ENCODE results near the gene PPP2R5C. TPM values are rescaled to one million over a fixed set of nuclear protein-coding genes. Genes with fewer than 3 reads are reported as not detected.

PPP2R5C gene
- total and polyA plus RNA-seq, 7 donors = 18.2 to 76.6 (median 57.1) TPM

- 72 to 88% (median 75%) methylated on average over 6 of the region's 6 CpGs for WGBS, 3 donors
- Histone ChIP-seq H3K4me3 (no peak overlapping the region), H3K4me1 (peaks cover 28% of the 10 kb centered on the region), H3K9me3 (no peaks in the 10 kb centered on the region), H3K36me3 (ENCODE audit: insufficient read depth in 1 of 2, low read depth in 1 of 2) (no peaks in the 10 kb centered on the region), H3K27ac (no peak overlapping the region), H3K27me3 (ENCODE audit: insufficient read depth in 3 of 3, low read length in 2 of 3) (no peaks in the 10 kb centered on the region)
- intact Hi-C loops (cut with DNase I) = loop anchor here in 1 of 2 donors (10.0 kb wide), 1 partner anchor 318 kb away; no protein-coding TSS in a partner anchor
- DNase-seq (no peak), ATAC-seq (no peak)
- no peak for TF ChIP-seq CTCF (IDR thresholded peaks at IDR 0.05)
These were observed 14.8 kb downstream of the PPP2R5C start for GRCh38 chr14:101776344-101776743.

GRCh38 chr14:101780390-101780789 is 18.9 kb downstream of the PPP2R5C start:
- no peak for TF ChIP-seq CTCF (IDR thresholded peaks at IDR 0.05)
- Histone ChIP-seq H3K4me1 (peaks cover 12% of the 10 kb centered on the region), H3K27ac (no peak overlapping the region), H3K9me3 (no peaks in the 10 kb centered on the region), H3K36me3 (ENCODE audit: insufficient read depth in 1 of 2, low read depth in 1 of 2) (no peaks in the 10 kb centered on the region), H3K27me3 (ENCODE audit: insufficient read depth in 3 of 3, low read length in 2 of 3) (no peaks in the 10 kb centered on the region), H3K4me3 (no peak overlapping the region)
- DNase-seq (no peak), ATAC-seq (no peak)
- intact Hi-C loops (cut with DNase I) = no loop called here
- 81 to 86% (median 85%) methylated on average over 11 of the region's 11 CpGs for WGBS, 3 donors

- no peaks in the 10 kb centered on the region for H3K9me3 ChIP-seq
- TF ChIP-seq CTCF (IDR thresholded peaks at IDR 0.05) = no peak
These were observed 19.4 kb downstream of the PPP2R5C start for GRCh38 chr14:101780887-101781239.

GRCh38 chr14:101781240-101782061 is 19.9 kb downstream of the PPP2R5C start:
- Histone ChIP-seq H3K27me3 (ENCODE audit: insufficient read depth in 3 of 3, low read length in 2 of 3) (no peaks in the 10 kb centered on the region), H3K36me3 (ENCODE audit: insufficient read depth in 1 of 2, low read depth in 1 of 2) (peaks cover 0 to 4% of the 10 kb centered on the region in 2 donors), H3K4me3 (peak overlapping the region; percentile 75), H3K9me3 (no peaks in the 10 kb centered on the region), H3K27ac (no peak overlapping the region), H3K4me1 (peaks cover 9% of the 10 kb centered on the region)
- DNase-seq (no peak), ATAC-seq (peak; percentile 69 to 85 (median 75))
- no peak for TF ChIP-seq CTCF (IDR thresholded peaks at IDR 0.05)
- 1 to 2% (median 1%) methylated on average over 51 to 67 of the region's 67 CpGs for WGBS, 3 donors
- intact Hi-C loops (cut with DNase I) = no loop called here

More at GRCh38 chr14:101780887-101781239, 19.4 kb downstream of the PPP2R5C start:
- DNase-seq (no peak), ATAC-seq (peak in 3 of 4 donors; percentile 25 to 49 (median 32))
- no peaks in the 10 kb centered on the region for H3K27me3 ChIP-seq (ENCODE audit: insufficient read depth in 3 of 3, low read length in 2 of 3)
- WGBS, 3 donors = 35 to 38% (median 37%) methylated on average over 15 of the region's 15 CpGs
- H3K27ac ChIP-seq = no peak overlapping the region
- intact Hi-C loops (cut with DNase I) = no loop called here
- peak overlapping the region; percentile 75 for H3K4me3 ChIP-seq
- peaks cover 9% of the 10 kb centered on the region for H3K4me1 ChIP-seq
- H3K36me3 ChIP-seq (ENCODE audit: insufficient read depth in 1 of 2, low read depth in 1 of 2) = no peaks in the 10 kb centered on the region

Data from psoas muscle (tissue), 8 donors.